CD4-positive, CD25-positive, alpha-beta regulatory T cell (primary cell): Measurements from ENCODE around the gene PRKAA2. TPM values are rescaled to one million over a fixed set of nuclear protein-coding genes. Genes with fewer than 3 reads are reported as not detected.

ENCODE experiments used
- ATAC-seq, 2 donors: fragments of 150-1000 bp; cut with Tn5 transposase; one replicate each; pipeline ENCODE4 v1.10.0; 2021; ENCODE audit warnings: low read depth in 2 of 2, moderate number of reproducible peaks in 2 of 2, moderate library complexity in 1 of 2
- DNase-seq, 3 donors: peaks; one replicate each; pipeline versions ENCODE4 v3.0.0 to v3.0.0-alpha.2; 2012 to 2022; ENCODE audit warnings: mixed read lengths in 1 of 3
- H3K27ac ChIP-seq: one replicate; pipeline ENCODE4 v1.7.0; 2013; ENCODE audit warnings: mild to moderate bottlenecking, low read length; ENCODE audit not compliant: insufficient read depth, poor library complexity, severe bottlenecking
- H3K27me3 ChIP-seq: one replicate; pipeline ENCODE4 v1.7.0; 2013; ENCODE audit warnings: low read length; ENCODE audit not compliant: control insufficient read depth, insufficient read depth
- H3K36me3 ChIP-seq: one replicate; pipeline ENCODE4 v1.7.0; 2013; ENCODE audit warnings: mild to moderate bottlenecking, low read length, moderate library complexity; ENCODE audit not compliant: control insufficient read depth, insufficient read depth
- H3K4me1 ChIP-seq: 2 replicates; pipeline ENCODE4 v1.7.0; 2013; ENCODE audit warnings: mild to moderate bottlenecking, low read length; ENCODE audit not compliant: insufficient read depth, control insufficient read depth, poor library complexity, severe bottlenecking
- H3K4me3 ChIP-seq: one replicate; pipeline ENCODE4 v1.7.0; 2013; ENCODE audit warnings: low read depth, mild to moderate bottlenecking, low read length, moderate library complexity
- H3K9me3 ChIP-seq, 2 experiments: 1 replicate in 1 of 2; 2 replicates in 1 of 2; pipeline ENCODE4 v1.7.0; 2013; ENCODE audit warnings: low read length in 2 of 2, mild to moderate bottlenecking in 1 of 2, moderate library complexity in 1 of 2; ENCODE audit not compliant: control insufficient read depth in 2 of 2
- H3K27ac Mint-ChIP-seq, 3 donors: one replicate each; pipeline ENCODE4 v1.8.0; 2020 to 2022; ENCODE audit warnings: mild to moderate bottlenecking in 3 of 3, mixed read lengths in 3 of 3, moderate library complexity in 2 of 3
- H3K27me3 Mint-ChIP-seq: one replicate; pipeline ENCODE4 v1.8.0; 2022; ENCODE audit warnings: mild to moderate bottlenecking, mixed read lengths
- H3K36me3 Mint-ChIP-seq: one replicate; pipeline ENCODE4 v1.8.0; 2020; ENCODE audit warnings: mixed read lengths
- H3K4me1 Mint-ChIP-seq, 4 donors: one replicate each; pipeline ENCODE4 v1.8.0; 2020 to 2022; ENCODE audit warnings: mixed read lengths in 4 of 4, mild to moderate bottlenecking in 1 of 4
- H3K4me3 Mint-ChIP-seq, 4 donors: one replicate each; pipeline ENCODE4 v1.8.0; 2020 to 2022; ENCODE audit warnings: mild to moderate bottlenecking in 4 of 4, mixed read lengths in 4 of 4, moderate library complexity in 3 of 4
- H3K9me3 Mint-ChIP-seq, 7 donors: one replicate each; pipeline ENCODE4 v1.8.0; 2020 to 2022; ENCODE audit warnings: mixed read lengths in 7 of 7, mild to moderate bottlenecking in 3 of 7, moderate library complexity in 2 of 7
- polyA plus RNA-seq, 4 donors: library from polyadenylated mRNA; unstranded; fragments of 300-500 nt; fragmentation: Illumina TruSeq; gene quantifications; one replicate each; pipeline ENCODE4 v1.2.3, GENCODE V29; 2021
- total RNA-seq: library from RNA; stranded (reverse); gene quantifications from one replicate; pipeline ENCODE4 v1.2.3, GENCODE V29; 2022

The PRKAA2 gene
- total and polyA plus RNA-seq, 5 donors from 2014 or later, result not detected

- no peaks in the 10 kb centered on the region for H3K4me1 ChIP-seq
- ATAC-seq (no peak), DNase-seq (no peak)
- no peaks in the 10 kb centered on the region for H3K27me3 ChIP-seq
- Mint-ChIP-seq H3K4me1 (no peaks in the 10 kb centered on the region), H3K27me3 (no peaks in the 10 kb centered on the region), H3K36me3 (no peaks in the 10 kb centered on the region), H3K4me3 (no peak overlapping the region), H3K9me3 (peaks cover 0 to 3% (median 0%) of the 10 kb centered on the region in 7 donors), H3K27ac (no peak overlapping the region)
- no peaks in the 10 kb centered on the region for H3K36me3 ChIP-seq
- no peaks in the 10 kb centered on the region for H3K9me3 ChIP-seq
- no peak overlapping the region for H3K27ac ChIP-seq
- H3K4me3 ChIP-seq, result no peak overlapping the region
Measured at GRCh38 chr1:56672579-56672978, 27.5 kb downstream of the PRKAA2 start.

GRCh38 chr1:56675763-56676162 is 30.6 kb downstream of the PRKAA2 start:
- ATAC-seq (no peak), DNase-seq (no peak)
- no peaks in the 10 kb centered on the region for H3K9me3 ChIP-seq
- no peaks in the 10 kb centered on the region for H3K36me3 ChIP-seq
- H3K36me3 Mint-ChIP-seq, result no peaks in the 10 kb centered on the region
- no peaks in the 10 kb centered on the region for H3K27me3 ChIP-seq
- no peaks in the 10 kb centered on the region for H3K4me1 ChIP-seq
- H3K27me3 Mint-ChIP-seq, result no peaks in the 10 kb centered on the region
- H3K4me3 Mint-ChIP-seq, result no peak overlapping the region
- H3K4me1 Mint-ChIP-seq, result no peaks in the 10 kb centered on the region
- H3K27ac Mint-ChIP-seq, result no peak overlapping the region
- H3K9me3 Mint-ChIP-seq, result peaks cover 0 to 4% (median 1%) of the 10 kb centered on the region in 7 donors
- no peak overlapping the region for H3K27ac ChIP-seq
- H3K4me3 ChIP-seq, result no peak overlapping the region

GRCh38 chr1:56676571-56677035 is 31.5 kb downstream of the PRKAA2 start:
- Histone ChIP-seq H3K9me3 (no peaks in the 10 kb centered on the region), H3K27ac (no peak overlapping the region), H3K4me3 (no peak overlapping the region), H3K27me3 (no peaks in the 10 kb centered on the region), H3K36me3 (no peaks in the 10 kb centered on the region), H3K4me1 (no peaks in the 10 kb centered on the region)
- ATAC-seq, result no peak
- Mint-ChIP-seq H3K27ac (no peak overlapping the region), H3K36me3 (no peaks in the 10 kb centered on the region), H3K9me3 (peaks cover 0 to 4% (median 1%) of the 10 kb centered on the region in 7 donors), H3K4me3 (no peak overlapping the region), H3K4me1 (no peaks in the 10 kb centered on the region), H3K27me3 (no peaks in the 10 kb centered on the region)
- DNase-seq, result no peak

- no peaks in the 10 kb centered on the region for H3K36me3 Mint-ChIP-seq
- H3K9me3 Mint-ChIP-seq, result peaks cover 0 to 4% (median 0%) of the 10 kb centered on the region in 7 donors
- no peaks in the 10 kb centered on the region for H3K4me1 Mint-ChIP-seq
- peaks cover 0 to 2% of the 10 kb centered on the region in 2 experiments for H3K9me3 ChIP-seq
- H3K4me1 ChIP-seq, result no peaks in the 10 kb centered on the region
- ATAC-seq (no peak), DNase-seq (no peak)
- no peaks in the 10 kb centered on the region for H3K27me3 ChIP-seq
- H3K36me3 ChIP-seq, result no peaks in the 10 kb centered on the region
- H3K4me3 ChIP-seq, result no peak overlapping the region
- H3K4me3 Mint-ChIP-seq, result no peak overlapping the region
- H3K27me3 Mint-ChIP-seq, result peaks cover 5% of the 10 kb centered on the region
- H3K27ac ChIP-seq, result no peak overlapping the region
- H3K27ac Mint-ChIP-seq, result no peak overlapping the region
Measured at GRCh38 chr1:56683569-56683968, 38.5 kb downstream of the PRKAA2 start.

GRCh38 chr1:56686169-56686568 is 41.1 kb downstream of the PRKAA2 start:
- Mint-ChIP-seq H3K27me3 (peaks cover 5% of the 10 kb centered on the region), H3K36me3 (no peaks in the 10 kb centered on the region), H3K9me3 (peaks cover 0 to 3% (median 0%) of the 10 kb centered on the region in 7 donors), H3K4me3 (no peak overlapping the region), H3K4me1 (no peaks in the 10 kb centered on the region), H3K27ac (no peak overlapping the region)
- DNase-seq (no peak), ATAC-seq (no peak)
- Histone ChIP-seq H3K27ac (no peak overlapping the region), H3K4me1 (no peaks in the 10 kb centered on the region), H3K9me3 (peaks cover 0 to 2% of the 10 kb centered on the region in 2 experiments), H3K4me3 (no peak overlapping the region), H3K36me3 (no peaks in the 10 kb centered on the region), H3K27me3 (no peaks in the 10 kb centered on the region)

GRCh38 chr1:56688522-56689026 is 43.5 kb downstream of the PRKAA2 start:
- Histone ChIP-seq H3K4me3 (no peak overlapping the region), H3K36me3 (no peaks in the 10 kb centered on the region), H3K27ac (no peak overlapping the region), H3K9me3 (no peaks in the 10 kb centered on the region), H3K4me1 (no peaks in the 10 kb centered on the region), H3K27me3 (no peaks in the 10 kb centered on the region)
- DNase-seq (peak in 1 of 3 donors; percentile 10), ATAC-seq (no peak)
- H3K4me1 Mint-ChIP-seq, result no peaks in the 10 kb centered on the region
- peaks cover 0 to 3% (median 0%) of the 10 kb centered on the region in 7 donors for H3K9me3 Mint-ChIP-seq
- no peaks in the 10 kb centered on the region for H3K36me3 Mint-ChIP-seq
- peaks cover 5% of the 10 kb centered on the region for H3K27me3 Mint-ChIP-seq
- no peak overlapping the region for H3K27ac Mint-ChIP-seq
- H3K4me3 Mint-ChIP-seq, result no peak overlapping the region

GRCh38 chr1:56696663-56697062 is 51.5 kb downstream of the PRKAA2 start:
- Mint-ChIP-seq H3K4me3 (no peak overlapping the region), H3K9me3 (peaks cover 0 to 3% (median 0%) of the 10 kb centered on the region in 7 donors), H3K27me3 (peaks cover 4% of the 10 kb centered on the region), H3K36me3 (no peaks in the 10 kb centered on the region), H3K4me1 (no peaks in the 10 kb centered on the region), H3K27ac (no peak overlapping the region)
- no peaks in the 10 kb centered on the region for H3K27me3 ChIP-seq
- H3K4me1 ChIP-seq, result no peaks in the 10 kb centered on the region
- no peak overlapping the region for H3K4me3 ChIP-seq
- ATAC-seq (no peak), DNase-seq (no peak)
- no peaks in the 10 kb centered on the region for H3K9me3 ChIP-seq
- H3K36me3 ChIP-seq, result no peaks in the 10 kb centered on the region
- no peak overlapping the region for H3K27ac ChIP-seq

- Histone ChIP-seq H3K27me3 (no peaks in the 10 kb centered on the region), H3K4me1 (no peaks in the 10 kb centered on the region), H3K27ac (no peak overlapping the region), H3K9me3 (no peaks in the 10 kb centered on the region), H3K4me3 (no peak overlapping the region), H3K36me3 (no peaks in the 10 kb centered on the region)
- Mint-ChIP-seq H3K27me3 (peaks cover 10% of the 10 kb centered on the region), H3K27ac (no peak overlapping the region), H3K9me3 (peaks cover 0 to 7% (median 1%) of the 10 kb centered on the region in 7 donors), H3K36me3 (no peaks in the 10 kb centered on the region), H3K4me3 (no peak overlapping the region), H3K4me1 (no peaks in the 10 kb centered on the region)
- DNase-seq (no peak), ATAC-seq (no peak)
Measured at GRCh38 chr1:56703747-56704146, 58.6 kb downstream of the PRKAA2 start.
